ENCODE measurements around the gene LCN2.

Gene LCN2

DNA sequence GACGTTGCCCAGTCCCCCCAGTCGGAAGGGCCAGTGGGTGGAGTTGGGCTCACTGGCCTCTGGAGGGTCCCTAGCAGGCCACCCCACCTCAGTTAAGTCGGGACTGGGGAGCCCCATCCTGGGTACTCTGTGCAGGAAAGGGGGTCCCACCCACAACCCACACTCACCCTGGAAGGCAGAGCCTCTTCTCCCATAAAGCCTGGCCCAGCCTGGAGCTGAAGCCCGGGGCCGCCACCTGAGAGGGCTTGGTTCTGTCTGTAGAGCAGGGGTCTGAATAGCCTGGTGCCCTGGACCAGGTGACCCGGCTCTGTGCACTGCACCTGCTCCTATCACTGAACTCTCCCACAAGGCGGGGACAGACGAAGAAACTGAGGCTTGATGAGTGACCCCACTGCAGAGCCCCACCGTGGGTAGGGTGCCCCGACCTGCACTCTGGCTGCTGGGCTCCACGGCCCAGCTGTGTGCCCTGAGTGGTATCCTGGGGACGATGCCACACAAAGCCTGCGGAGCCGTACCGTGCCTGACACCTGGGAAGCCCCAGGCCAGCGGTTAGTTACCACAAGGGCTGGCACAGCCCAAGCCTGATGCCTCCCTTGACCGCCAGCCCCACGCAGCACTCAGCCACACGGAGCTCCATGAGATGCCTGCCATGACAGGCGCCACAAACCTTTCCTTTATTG is 29.1 kb upstream of the LCN2 start:
- TF ChIP-seq CTCF (IDR thresholded peaks at IDR 0.05; ENCODE audit: extremely low read depth, insufficient read depth, missing control alignments): no peak
- DNase-seq (ENCODE audit: low spot score): no peak
- in situ Hi-C loops (cut with MboI; ENCODE audit: low pct_unique_long_range_greater_than_20kb, low sequenced_read_pairs, unreplicated experiment): no loop called here

DNA sequence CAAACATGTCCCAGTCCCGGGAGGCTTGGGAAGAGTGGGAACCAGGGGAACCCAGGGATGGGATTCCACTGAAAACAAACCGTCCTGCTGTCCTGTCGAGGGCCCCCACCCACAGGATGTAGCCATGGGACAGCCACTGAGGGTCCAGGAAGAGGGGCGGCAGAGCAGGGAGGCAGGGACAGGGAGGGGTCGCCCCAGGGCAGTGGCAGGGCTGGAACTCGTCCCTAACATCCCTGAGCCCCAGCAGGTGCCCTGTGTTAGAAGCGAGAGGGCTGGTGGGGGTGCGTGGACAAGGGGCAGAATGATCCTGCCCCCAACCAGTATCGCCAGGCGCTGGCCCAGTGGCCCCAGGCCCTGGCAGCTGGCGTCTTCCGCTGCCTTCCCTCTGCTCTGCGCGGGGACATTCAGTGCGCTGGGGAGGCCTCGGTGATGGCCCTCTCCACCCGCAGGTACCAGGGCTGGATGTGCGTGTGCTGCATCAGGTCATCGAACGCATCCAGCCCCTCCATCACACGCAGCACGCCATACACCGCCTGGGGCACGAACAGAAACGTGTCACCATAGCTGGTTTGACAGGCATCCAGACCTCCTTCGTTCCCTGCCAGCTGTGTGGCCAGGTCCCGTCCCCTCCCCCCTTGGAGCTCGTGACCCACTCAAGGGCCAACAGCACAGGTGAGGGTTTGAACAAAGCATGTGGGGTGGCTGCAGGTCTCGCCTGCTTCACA is 28.4 kb upstream of the LCN2 start:
- DNase-seq (ENCODE audit: low spot score): no peak
- no peak for TF ChIP-seq CTCF (IDR thresholded peaks at IDR 0.05; ENCODE audit: extremely low read depth, insufficient read depth, missing control alignments)
- in situ Hi-C loops (cut with MboI; ENCODE audit: low pct_unique_long_range_greater_than_20kb, low sequenced_read_pairs, unreplicated experiment): no loop called here

DNA sequence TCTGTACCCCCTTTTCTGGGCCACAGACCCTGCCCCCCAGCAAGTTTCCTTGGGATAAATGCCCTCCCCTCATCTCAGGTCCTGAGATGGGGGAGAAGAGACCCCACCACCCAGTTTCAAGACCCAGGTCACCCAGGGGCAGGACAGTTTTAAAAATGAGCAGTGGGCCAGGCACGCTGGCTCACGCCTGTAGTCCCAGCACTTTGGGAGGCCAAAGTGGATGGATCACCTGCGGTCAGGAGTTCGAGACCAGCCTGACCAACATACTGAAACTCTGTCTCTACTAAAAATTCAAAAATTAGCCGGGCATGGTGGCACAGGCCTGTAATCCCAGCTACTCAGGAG is 27.8 kb upstream of the LCN2 start:
- no peak for TF ChIP-seq CTCF (IDR thresholded peaks at IDR 0.05; ENCODE audit: extremely low read depth, insufficient read depth, missing control alignments)
- DNase-seq (ENCODE audit: low spot score): no peak
- in situ Hi-C loops (cut with MboI; ENCODE audit: low pct_unique_long_range_greater_than_20kb, low sequenced_read_pairs, unreplicated experiment): no loop called here

GRCh38 chr9:128121924-128122808 is 27.1 kb upstream of the LCN2 start:
- in situ Hi-C loops (cut with MboI; ENCODE audit: low pct_unique_long_range_greater_than_20kb, low sequenced_read_pairs, unreplicated experiment): no loop called here
- no peak for DNase-seq (ENCODE audit: low spot score)
- TF ChIP-seq CTCF (IDR thresholded peaks at IDR 0.05; ENCODE audit: extremely low read depth, insufficient read depth, missing control alignments): no peak

DNA sequence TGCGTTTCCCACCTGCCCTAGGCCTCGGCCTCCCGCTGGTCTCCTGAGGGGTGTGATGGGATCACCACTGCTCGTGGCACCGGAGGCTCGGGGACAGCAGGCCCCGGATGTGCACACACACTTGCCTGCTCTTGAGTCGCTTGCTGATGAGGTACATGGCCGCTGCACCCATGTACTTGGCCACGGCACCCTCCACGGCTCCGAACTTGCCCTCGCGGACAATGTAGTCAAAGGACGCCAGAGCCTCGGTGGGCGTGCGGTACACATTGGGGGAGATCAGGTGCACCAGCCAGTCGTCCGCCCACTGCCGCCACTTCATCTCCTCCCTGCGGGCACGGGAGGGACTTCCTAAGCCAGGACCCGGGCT is 26.5 kb upstream of the LCN2 start:
- DNase-seq (ENCODE audit: low spot score): no peak
- in situ Hi-C loops (cut with MboI; ENCODE audit: low pct_unique_long_range_greater_than_20kb, low sequenced_read_pairs, unreplicated experiment): no loop called here
- TF ChIP-seq CTCF (IDR thresholded peaks at IDR 0.05; ENCODE audit: extremely low read depth, insufficient read depth, missing control alignments): no peak

DNA sequence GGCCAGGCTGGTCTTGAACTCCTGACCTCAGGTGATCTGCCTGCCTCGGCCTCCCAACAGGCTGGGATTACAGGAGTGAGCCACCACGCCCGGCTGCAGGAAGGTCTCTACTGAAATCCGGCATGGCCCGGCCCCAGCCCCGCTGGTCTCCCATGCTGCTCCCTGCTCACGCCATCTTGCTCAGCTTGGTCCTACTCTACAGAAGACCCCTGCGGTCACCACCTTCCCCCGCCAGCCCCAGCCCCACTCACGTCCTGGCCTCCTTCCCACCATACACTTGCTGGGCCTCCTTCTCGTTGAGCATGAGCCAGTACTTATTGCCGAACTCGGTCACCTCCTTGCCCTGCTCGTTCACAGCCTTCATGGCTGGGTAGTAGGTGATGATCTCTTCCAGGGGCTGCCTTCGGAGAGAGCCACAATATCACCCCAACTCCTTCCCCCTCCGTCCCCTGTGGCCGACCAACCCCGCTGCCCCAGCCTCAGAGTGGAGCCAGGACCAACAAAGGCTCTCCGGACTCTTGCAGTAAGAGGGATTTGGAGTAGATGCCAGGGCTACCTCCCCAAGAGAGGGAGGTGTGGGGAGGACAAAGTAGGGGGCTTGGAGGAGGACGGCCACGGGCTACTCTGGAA is 25.7 kb upstream of the LCN2 start:
- in situ Hi-C loops (cut with MboI; ENCODE audit: low pct_unique_long_range_greater_than_20kb, low sequenced_read_pairs, unreplicated experiment): no loop called here
- DNase-seq (ENCODE audit: low spot score): no peak
- TF ChIP-seq CTCF (IDR thresholded peaks at IDR 0.05; ENCODE audit: extremely low read depth, insufficient read depth, missing control alignments): no peak

Data from GM13977 (cell line).